Measurements from ENCODE around the gene EIF4H. TPM values are rescaled to one million over a fixed set of nuclear protein-coding genes. Genes with fewer than 3 reads are reported as not detected.

Gene EIF4H
- total RNA-seq, 1 experiment from 2014 or later, result 445 TPM

GRCh38 chr7:74246497-74246896 is 72.3 kb downstream of the EIF4H start:
- no peak for DNase-seq (ENCODE audit: low spot score)
- in situ Hi-C loops (cut with HindIII; ENCODE audit: low sequenced_read_pairs), result no loop called here

Other genes with a start within 250 kb of the EIF4H start
- 0.20 TPM in 1 of 2 replicates, not detected in the other for gene ELN, start 146.2 kb upstream of the EIF4H start, total RNA-seq (2014; rRNA removed; shearing (Covaris generic))
- gene LIMK1, start 90.6 kb upstream of the EIF4H start, total RNA-seq (2014; rRNA removed; shearing (Covaris generic)), result 39.1 and 49.4 TPM in 2 replicates
- gene LAT2, start 35.6 kb downstream of the EIF4H start, total RNA-seq (2014; rRNA removed; shearing (Covaris generic)), result not detected in 2 replicates
- gene RFC2, start 80.0 kb downstream of the EIF4H start, total RNA-seq (2014; rRNA removed; shearing (Covaris generic)), result 40.6 and 47.9 TPM in 2 replicates
- 33.2 and 34.2 TPM in 2 replicates for gene CLIP2, start 115.1 kb downstream of the EIF4H start, total RNA-seq (2014; rRNA removed; shearing (Covaris generic))